Measurements from ENCODE around the gene NXPE3.

Gene NXPE3

GRCh38 chr3:101814835-101815234 is 35.8 kb downstream of the NXPE3 start:
- ATAC-seq = no peak
- TF ChIP-seq BACH2 (CRISPR knock-in tag; IDR thresholded peaks at IDR 0.05; ENCODE audit: borderline replicate concordance) (no peak), TCF4 (CRISPR knock-in tag; IDR thresholded peaks at IDR 0.05; ENCODE audit: borderline replicate concordance) (no peak), PATZ1 (CRISPR knock-in tag; IDR thresholded peaks at IDR 0.05; ENCODE audit: borderline replicate concordance) (no peak), ARNTL (CRISPR knock-in tag; IDR thresholded peaks at IDR 0.05; ENCODE audit: borderline replicate concordance, low read depth) (no peak), ZC3H10 (CRISPR knock-in tag; IDR thresholded peaks at IDR 0.05) (no peak), ZNF565 (CRISPR knock-in tag; conservative IDR thresholded peaks at IDR 0.05; ENCODE audit: low read depth) (no peak), PPARA (CRISPR knock-in tag; IDR thresholded peaks at IDR 0.05; ENCODE audit: borderline replicate concordance) (no peak), SNAI2 (CRISPR knock-in tag; IDR thresholded peaks at IDR 0.05) (no peak), ZFP3 (CRISPR knock-in tag; IDR thresholded peaks at IDR 0.05) (no peak), POU6F1 (CRISPR knock-in tag; IDR thresholded peaks at IDR 0.05; ENCODE audit: borderline replicate concordance, low read depth) (no peak), TSHZ2 (CRISPR knock-in tag; IDR thresholded peaks at IDR 0.05) (no peak), RARB (CRISPR knock-in tag; IDR thresholded peaks at IDR 0.05) (no peak), ZNF8 (CRISPR knock-in tag; IDR thresholded peaks at IDR 0.05) (no peak), GLIS3 (CRISPR knock-in tag; IDR thresholded peaks at IDR 0.05) (no peak), ZNF70 (CRISPR knock-in tag; IDR thresholded peaks at IDR 0.05) (no peak)

GRCh38 chr3:101816215-101817149 is 37.5 kb downstream of the NXPE3 start:
- no peak for TF ChIP-seq ZFP3 (CRISPR knock-in tag; IDR thresholded peaks at IDR 0.05)
- ATAC-seq = no peak

GRCh38 chr3:101817992-101818391 is 39.0 kb downstream of the NXPE3 start:
- no peak for ATAC-seq
- no peak for TF ChIP-seq TSHZ2 (CRISPR knock-in tag; IDR thresholded peaks at IDR 0.05)
- TF ChIP-seq CREB5 (CRISPR knock-in tag; IDR thresholded peaks at IDR 0.05; ENCODE audit: low read depth) = no peak
- no peak for TF ChIP-seq BACH2 (CRISPR knock-in tag; IDR thresholded peaks at IDR 0.05; ENCODE audit: borderline replicate concordance)

Measured in SK-N-SH treated with all-trans-retinoic acid at 6 μM for 48 hours (cell line).